ENCODE results near the gene ASH1L. TPM values are rescaled to one million over a fixed set of nuclear protein-coding genes. Genes with fewer than 3 reads are reported as not detected.

The ASH1L gene
- total and polyA plus RNA-seq, 2 experiments from 2014 or later, result 23.6 to 24.7 TPM

DNA sequence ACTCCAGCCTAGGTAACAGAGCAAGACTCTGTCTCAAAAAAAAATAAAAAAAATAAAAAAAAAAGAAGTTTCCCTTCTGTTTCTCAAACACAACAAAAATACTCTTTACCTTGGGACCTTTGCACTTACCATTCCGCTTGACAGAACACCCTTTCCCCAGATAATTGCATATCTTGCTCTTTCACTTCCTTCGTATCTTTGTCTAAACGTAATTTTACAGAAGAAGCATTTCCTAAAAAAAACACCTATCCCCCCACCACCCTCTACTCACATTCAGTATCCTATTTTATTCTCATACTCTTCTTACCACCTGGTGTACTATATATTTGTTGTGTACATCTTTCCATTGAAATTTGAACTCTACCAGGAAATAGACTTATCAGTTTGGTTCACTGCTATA is 32.7 kb downstream of the ASH1L start:
- DNase-seq (ENCODE audit: low spot score) (no peak), ATAC-seq (no peak)
- no peak for TF ChIP-seq ZNF331 (CRISPR knock-in tag; IDR thresholded peaks at IDR 0.05; ENCODE audit: low read depth)
- no peak for TF ChIP-seq EZH2 (IDR thresholded peaks at IDR 0.05; ENCODE audit: low read depth, unreplicated experiment)
- TF ChIP-seq, protein P1, sequence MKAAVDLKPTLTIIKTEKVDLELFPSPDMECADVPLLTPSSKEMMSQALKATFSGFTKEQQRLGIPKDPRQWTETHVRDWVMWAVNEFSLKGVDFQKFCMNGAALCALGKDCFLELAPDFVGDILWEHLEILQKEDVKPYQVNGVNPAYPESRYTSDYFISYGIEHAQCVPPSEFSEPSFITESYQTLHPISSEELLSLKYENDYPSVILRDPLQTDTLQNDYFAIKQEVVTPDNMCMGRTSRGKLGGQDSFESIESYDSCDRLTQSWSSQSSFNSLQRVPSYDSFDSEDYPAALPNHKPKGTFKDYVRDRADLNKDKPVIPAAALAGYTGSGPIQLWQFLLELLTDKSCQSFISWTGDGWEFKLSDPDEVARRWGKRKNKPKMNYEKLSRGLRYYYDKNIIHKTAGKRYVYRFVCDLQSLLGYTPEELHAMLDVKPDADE (IDR thresholded peaks at IDR 0.05), result no peak
- no peak for TF ChIP-seq NANOG (IDR thresholded peaks at IDR 0.05; ENCODE audit: borderline replicate concordance)
- TF ChIP-seq JUNB (IDR thresholded peaks at IDR 0.05; ENCODE audit: unreplicated experiment), result no peak
- TF ChIP-seq, protein P2, sequence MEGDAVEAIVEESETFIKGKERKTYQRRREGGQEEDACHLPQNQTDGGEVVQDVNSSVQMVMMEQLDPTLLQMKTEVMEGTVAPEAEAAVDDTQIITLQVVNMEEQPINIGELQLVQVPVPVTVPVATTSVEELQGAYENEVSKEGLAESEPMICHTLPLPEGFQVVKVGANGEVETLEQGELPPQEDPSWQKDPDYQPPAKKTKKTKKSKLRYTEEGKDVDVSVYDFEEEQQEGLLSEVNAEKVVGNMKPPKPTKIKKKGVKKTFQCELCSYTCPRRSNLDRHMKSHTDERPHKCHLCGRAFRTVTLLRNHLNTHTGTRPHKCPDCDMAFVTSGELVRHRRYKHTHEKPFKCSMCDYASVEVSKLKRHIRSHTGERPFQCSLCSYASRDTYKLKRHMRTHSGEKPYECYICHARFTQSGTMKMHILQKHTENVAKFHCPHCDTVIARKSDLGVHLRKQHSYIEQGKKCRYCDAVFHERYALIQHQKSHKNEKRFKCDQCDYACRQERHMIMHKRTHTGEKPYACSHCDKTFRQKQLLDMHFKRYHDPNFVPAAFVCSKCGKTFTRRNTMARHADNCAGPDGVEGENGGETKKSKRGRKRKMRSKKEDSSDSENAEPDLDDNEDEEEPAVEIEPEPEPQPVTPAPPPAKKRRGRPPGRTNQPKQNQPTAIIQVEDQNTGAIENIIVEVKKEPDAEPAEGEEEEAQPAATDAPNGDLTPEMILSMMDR (conservative IDR thresholded peaks at IDR 0.05; ENCODE audit: low read depth in 2 of 2), result no peak
- no peak for TF ChIP-seq STAT1 (IDR thresholded peaks at IDR 0.05; ENCODE audit: unreplicated experiment)
- TF ChIP-seq ZNF114 (CRISPR knock-in tag; IDR thresholded peaks at IDR 0.05), result no peak
- no peak for TF ChIP-seq POLR2AphosphoS5 (IDR thresholded peaks at IDR 0.05; ENCODE audit: low read depth)
- no peak for TF ChIP-seq EZH2phosphoT487 (IDR thresholded peaks at IDR 0.05; ENCODE audit: unreplicated experiment)
- TF ChIP-seq, protein P3, sequence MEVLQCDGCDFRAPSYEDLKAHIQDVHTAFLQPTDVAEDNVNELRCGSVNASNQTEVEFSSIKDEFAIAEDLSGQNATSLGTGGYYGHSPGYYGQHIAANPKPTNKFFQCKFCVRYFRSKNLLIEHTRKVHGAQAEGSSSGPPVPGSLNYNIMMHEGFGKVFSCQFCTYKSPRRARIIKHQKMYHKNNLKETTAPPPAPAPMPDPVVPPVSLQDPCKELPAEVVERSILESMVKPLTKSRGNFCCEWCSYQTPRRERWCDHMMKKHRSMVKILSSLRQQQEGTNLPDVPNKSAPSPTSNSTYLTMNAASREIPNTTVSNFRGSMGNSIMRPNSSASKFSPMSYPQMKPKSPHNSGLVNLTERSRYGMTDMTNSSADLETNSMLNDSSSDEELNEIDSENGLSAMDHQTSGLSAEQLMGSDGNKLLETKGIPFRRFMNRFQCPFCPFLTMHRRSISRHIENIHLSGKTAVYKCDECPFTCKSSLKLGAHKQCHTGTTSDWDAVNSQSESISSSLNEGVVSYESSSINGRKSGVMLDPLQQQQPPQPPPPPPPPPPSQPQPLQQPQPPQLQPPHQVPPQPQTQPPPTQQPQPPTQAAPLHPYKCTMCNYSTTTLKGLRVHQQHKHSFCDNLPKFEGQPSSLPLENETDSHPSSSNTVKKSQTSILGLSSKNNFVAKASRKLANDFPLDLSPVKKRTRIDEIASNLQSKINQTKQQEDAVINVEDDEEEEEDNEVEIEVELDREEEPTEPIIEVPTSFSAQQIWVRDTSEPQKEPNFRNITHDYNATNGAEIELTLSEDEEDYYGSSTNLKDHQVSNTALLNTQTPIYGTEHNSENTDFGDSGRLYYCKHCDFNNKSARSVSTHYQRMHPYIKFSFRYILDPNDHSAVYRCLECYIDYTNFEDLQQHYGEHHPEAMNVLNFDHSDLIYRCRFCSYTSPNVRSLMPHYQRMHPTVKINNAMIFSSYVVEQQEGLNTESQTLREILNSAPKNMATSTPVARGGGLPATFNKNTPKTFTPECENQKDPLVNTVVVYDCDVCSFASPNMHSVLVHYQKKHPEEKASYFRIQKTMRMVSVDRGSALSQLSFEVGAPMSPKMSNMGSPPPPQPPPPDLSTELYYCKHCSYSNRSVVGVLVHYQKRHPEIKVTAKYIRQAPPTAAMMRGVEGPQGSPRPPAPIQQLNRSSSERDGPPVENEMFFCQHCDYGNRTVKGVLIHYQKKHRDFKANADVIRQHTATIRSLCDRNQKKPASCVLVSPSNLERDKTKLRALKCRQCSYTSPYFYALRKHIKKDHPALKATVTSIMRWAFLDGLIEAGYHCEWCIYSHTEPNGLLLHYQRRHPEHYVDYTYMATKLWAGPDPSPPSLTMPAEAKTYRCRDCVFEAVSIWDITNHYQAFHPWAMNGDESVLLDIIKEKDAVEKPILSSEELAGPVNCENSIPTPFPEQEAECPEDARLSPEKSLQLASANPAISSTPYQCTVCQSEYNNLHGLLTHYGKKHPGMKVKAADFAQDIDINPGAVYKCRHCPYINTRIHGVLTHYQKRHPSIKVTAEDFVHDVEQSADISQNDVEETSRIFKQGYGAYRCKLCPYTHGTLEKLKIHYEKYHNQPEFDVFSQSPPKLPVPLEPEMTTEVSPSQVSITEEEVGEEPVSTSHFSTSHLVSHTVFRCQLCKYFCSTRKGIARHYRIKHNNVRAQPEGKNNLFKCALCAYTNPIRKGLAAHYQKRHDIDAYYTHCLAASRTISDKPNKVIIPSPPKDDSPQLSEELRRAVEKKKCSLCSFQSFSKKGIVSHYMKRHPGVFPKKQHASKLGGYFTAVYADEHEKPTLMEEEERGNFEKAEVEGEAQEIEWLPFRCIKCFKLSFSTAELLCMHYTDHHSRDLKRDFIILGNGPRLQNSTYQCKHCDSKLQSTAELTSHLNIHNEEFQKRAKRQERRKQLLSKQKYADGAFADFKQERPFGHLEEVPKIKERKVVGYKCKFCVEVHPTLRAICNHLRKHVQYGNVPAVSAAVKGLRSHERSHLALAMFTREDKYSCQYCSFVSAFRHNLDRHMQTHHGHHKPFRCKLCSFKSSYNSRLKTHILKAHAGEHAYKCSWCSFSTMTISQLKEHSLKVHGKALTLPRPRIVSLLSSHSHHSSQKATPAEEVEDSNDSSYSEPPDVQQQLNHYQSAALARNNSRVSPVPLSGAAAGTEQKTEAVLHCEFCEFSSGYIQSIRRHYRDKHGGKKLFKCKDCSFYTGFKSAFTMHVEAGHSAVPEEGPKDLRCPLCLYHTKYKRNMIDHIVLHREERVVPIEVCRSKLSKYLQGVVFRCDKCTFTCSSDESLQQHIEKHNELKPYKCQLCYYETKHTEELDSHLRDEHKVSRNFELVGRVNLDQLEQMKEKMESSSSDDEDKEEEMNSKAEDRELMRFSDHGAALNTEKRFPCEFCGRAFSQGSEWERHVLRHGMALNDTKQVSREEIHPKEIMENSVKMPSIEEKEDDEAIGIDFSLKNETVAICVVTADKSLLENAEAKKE (CRISPR knock-in tag; IDR thresholded peaks at IDR 0.05), result no peak
- TF ChIP-seq, protein P4, sequence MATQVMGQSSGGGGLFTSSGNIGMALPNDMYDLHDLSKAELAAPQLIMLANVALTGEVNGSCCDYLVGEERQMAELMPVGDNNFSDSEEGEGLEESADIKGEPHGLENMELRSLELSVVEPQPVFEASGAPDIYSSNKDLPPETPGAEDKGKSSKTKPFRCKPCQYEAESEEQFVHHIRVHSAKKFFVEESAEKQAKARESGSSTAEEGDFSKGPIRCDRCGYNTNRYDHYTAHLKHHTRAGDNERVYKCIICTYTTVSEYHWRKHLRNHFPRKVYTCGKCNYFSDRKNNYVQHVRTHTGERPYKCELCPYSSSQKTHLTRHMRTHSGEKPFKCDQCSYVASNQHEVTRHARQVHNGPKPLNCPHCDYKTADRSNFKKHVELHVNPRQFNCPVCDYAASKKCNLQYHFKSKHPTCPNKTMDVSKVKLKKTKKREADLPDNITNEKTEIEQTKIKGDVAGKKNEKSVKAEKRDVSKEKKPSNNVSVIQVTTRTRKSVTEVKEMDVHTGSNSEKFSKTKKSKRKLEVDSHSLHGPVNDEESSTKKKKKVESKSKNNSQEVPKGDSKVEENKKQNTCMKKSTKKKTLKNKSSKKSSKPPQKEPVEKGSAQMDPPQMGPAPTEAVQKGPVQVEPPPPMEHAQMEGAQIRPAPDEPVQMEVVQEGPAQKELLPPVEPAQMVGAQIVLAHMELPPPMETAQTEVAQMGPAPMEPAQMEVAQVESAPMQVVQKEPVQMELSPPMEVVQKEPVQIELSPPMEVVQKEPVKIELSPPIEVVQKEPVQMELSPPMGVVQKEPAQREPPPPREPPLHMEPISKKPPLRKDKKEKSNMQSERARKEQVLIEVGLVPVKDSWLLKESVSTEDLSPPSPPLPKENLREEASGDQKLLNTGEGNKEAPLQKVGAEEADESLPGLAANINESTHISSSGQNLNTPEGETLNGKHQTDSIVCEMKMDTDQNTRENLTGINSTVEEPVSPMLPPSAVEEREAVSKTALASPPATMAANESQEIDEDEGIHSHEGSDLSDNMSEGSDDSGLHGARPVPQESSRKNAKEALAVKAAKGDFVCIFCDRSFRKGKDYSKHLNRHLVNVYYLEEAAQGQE (IDR thresholded peaks at IDR 0.05; ENCODE audit: unreplicated experiment), result no peak
- no peak for TF ChIP-seq CREB1 (CRISPR knock-in tag; IDR thresholded peaks at IDR 0.05; ENCODE audit: low read depth)
- peaks cover 42% of the 10 kb centered on the region for H4K20me1 ChIP-seq (replicated peaks; ENCODE audit: insufficient read depth)
- H3K27me3 ChIP-seq (ENCODE audit: insufficient read depth), result no peaks in the 10 kb centered on the region
- no peak overlapping the region for H3K27ac ChIP-seq (ENCODE audit: low read depth)
- H3K27ac Mint-ChIP-seq, result no peak overlapping the region
- no peaks in the 10 kb centered on the region for H3K36me3 ChIP-seq (ENCODE audit: insufficient read depth)
- no peak overlapping the region for H3K4me2 ChIP-seq
- peaks cover 99% of the 10 kb centered on the region for H3K79me2 ChIP-seq (replicated peaks; ENCODE audit: insufficient read depth)
- peaks cover 14% of the 10 kb centered on the region; the same call in 2 of the 3 replicates for H3K4me1 Mint-ChIP-seq
- peaks cover 3% of the 10 kb centered on the region; the same call in 2 of the 3 replicates for H3K36me3 Mint-ChIP-seq (ENCODE audit: low read depth)
- H3K4me3 Mint-ChIP-seq, result no peak overlapping the region
- H3K4me3 ChIP-seq, result no peak overlapping the region
- H3K27me3 Mint-ChIP-seq (ENCODE audit: insufficient read depth, low read depth, poor library complexity), result no peaks in the 10 kb centered on the region
- H3K9me3 Mint-ChIP-seq, result no peaks in the 10 kb centered on the region
- no peaks in the 10 kb centered on the region; the same call in 1 of the 2 replicates for H3F3A ChIP-seq (replicated peaks; ENCODE audit: low read depth)
- peaks cover 7% of the 10 kb centered on the region for H3K4me1 ChIP-seq (ENCODE audit: insufficient read depth)
- no peak overlapping the region for H2AFZ ChIP-seq
- no peaks in the 10 kb centered on the region for H3K9me2 ChIP-seq (ENCODE audit: insufficient read depth)

Measured in GM23338 (cell line).